RWPE2 (cell line): ENCODE results near the gene FAM107B.

Experiments
- ATAC-seq: fragments of 200-7000 bp; cut with Tn5 transposase; 3 replicates; pipeline ENCODE4 v1.9.1; 2021; ENCODE audit warnings: low read depth
- DNase-seq: peaks from one replicate; pipeline ENCODE4 v3.0.0-alpha.2; 2020; ENCODE audit warnings: low spot score
- H3K27ac ChIP-seq: fragments of 450-650 bp; 2 replicates; pipeline ENCODE4 v1.5.1; 2017; ENCODE audit warnings: mild to moderate bottlenecking; ENCODE audit not compliant: poor library complexity, severe bottlenecking
- H3K27me3 ChIP-seq: fragments of 250-450 bp; sonication (Bioruptor Pico); 2 replicates; pipeline ENCODE4 v1.5.1; 2021; ENCODE audit warnings: mild to moderate bottlenecking, moderate library complexity; ENCODE audit not compliant: insufficient read depth, poor library complexity, severe bottlenecking
- H3K36me3 ChIP-seq: fragments of 250-450 bp; sonication (Bioruptor Pico); 2 replicates; pipeline ENCODE4 v1.5.1; 2020; ENCODE audit warnings: low read depth, mild to moderate bottlenecking, moderate library complexity
- H3K4me1 ChIP-seq: fragments of 250-450 bp; sonication (Bioruptor Pico); 2 replicates; pipeline ENCODE4 v1.5.1; 2021; ENCODE audit warnings: mild to moderate bottlenecking, moderate library complexity; ENCODE audit not compliant: insufficient read depth, poor library complexity, severe bottlenecking
- H3K4me3 ChIP-seq: fragments of 250-450 bp; sonication (Bioruptor Pico); 2 replicates; pipeline ENCODE4 v1.5.1; 2021; ENCODE audit warnings: mild to moderate bottlenecking, moderate library complexity; ENCODE audit not compliant: severe bottlenecking
- H3K9me3 ChIP-seq: fragments of 250-450 bp; sonication (Bioruptor Pico); 2 replicates; pipeline ENCODE4 v1.5.1; 2021; ENCODE audit warnings: mild to moderate bottlenecking, moderate library complexity; ENCODE audit not compliant: severe bottlenecking
- TF ChIP-seq, protein P1 (sequence below): fragments of 450-650 bp; IDR thresholded peaks from one replicate; pipeline ENCODE4 v1.5.1; 2017; ENCODE audit warnings: mild to moderate bottlenecking, moderate library complexity; ENCODE audit not compliant: poor library complexity, severe bottlenecking

Gene FAM107B

DNA sequence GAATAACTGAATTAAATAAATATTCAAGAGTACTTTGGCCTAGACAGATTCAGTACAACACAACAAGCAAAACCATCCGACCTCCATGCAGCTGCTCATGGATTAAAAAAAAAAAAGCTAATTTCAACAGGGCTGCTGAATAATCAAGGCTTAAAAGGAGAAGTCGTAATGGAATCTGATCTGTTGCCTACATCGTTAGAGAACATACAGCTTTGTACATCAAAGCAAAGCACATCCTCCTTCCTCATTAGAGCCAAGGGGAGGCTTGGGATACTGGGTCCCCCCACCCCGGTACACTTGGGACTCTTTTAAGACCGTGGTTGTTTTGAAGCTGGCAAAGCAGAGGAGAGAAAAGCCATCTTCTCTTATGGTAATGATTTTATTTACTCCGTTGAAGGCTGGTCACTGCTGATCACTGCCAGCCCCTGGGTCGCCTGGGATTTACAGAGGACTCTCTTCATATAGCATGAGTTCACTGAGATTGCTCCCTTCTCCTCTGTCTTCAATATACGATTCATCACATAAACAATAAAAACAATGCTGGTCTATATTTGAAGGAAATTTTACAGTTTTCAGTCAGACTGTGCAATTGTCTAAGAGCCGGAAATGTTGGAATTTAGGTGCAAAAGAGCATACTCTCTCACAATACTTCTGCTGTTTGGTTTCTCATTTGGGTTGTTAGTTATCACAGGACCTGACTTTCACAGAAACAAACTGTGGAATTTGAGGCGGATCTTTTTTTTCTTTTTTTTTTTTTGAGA is 148.8 kb downstream of the FAM107B start:
- no peaks in the 10 kb centered on the region for H3K4me1 ChIP-seq
- no peaks in the 10 kb centered on the region for H3K27me3 ChIP-seq
- TF ChIP-seq, protein P1, sequence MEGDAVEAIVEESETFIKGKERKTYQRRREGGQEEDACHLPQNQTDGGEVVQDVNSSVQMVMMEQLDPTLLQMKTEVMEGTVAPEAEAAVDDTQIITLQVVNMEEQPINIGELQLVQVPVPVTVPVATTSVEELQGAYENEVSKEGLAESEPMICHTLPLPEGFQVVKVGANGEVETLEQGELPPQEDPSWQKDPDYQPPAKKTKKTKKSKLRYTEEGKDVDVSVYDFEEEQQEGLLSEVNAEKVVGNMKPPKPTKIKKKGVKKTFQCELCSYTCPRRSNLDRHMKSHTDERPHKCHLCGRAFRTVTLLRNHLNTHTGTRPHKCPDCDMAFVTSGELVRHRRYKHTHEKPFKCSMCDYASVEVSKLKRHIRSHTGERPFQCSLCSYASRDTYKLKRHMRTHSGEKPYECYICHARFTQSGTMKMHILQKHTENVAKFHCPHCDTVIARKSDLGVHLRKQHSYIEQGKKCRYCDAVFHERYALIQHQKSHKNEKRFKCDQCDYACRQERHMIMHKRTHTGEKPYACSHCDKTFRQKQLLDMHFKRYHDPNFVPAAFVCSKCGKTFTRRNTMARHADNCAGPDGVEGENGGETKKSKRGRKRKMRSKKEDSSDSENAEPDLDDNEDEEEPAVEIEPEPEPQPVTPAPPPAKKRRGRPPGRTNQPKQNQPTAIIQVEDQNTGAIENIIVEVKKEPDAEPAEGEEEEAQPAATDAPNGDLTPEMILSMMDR = no peak
- H3K9me3 ChIP-seq = no peaks in the 10 kb centered on the region
- ATAC-seq (no peak), DNase-seq (no peak)
- H3K4me3 ChIP-seq = no peak overlapping the region
- no peaks in the 10 kb centered on the region for H3K36me3 ChIP-seq
- H3K27ac ChIP-seq = no peak overlapping the region

DNA sequence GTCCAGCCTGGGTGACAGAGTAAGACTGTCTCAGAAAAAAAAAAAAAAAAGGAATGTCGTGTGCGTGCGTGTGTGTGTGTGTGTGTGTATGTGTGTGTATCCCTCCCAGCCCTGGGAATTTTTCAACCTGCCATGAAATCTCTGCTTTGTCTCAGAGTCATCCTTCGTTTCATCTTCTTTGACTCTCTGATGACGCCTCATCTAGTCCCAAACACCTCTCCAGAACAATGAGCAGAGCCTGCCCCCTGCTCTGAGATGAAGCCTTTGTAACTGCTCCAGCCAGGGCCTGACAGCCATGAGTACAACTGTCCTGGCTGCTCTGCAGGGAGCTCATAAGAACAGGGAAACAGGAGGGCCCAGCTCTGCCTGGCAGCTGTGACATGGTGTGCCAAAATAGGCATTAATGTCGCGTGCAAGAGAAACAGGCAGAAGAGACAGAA is 149.5 kb downstream of the FAM107B start:
- H3K36me3 ChIP-seq = no peaks in the 10 kb centered on the region
- H3K27ac ChIP-seq = no peak overlapping the region
- no peaks in the 10 kb centered on the region for H3K4me1 ChIP-seq
- no peak overlapping the region for H3K4me3 ChIP-seq
- ATAC-seq = no peak
- no peak for DNase-seq
- TF ChIP-seq, protein P1 = no peak
- no peaks in the 10 kb centered on the region for H3K9me3 ChIP-seq
- no peaks in the 10 kb centered on the region for H3K27me3 ChIP-seq

DNA sequence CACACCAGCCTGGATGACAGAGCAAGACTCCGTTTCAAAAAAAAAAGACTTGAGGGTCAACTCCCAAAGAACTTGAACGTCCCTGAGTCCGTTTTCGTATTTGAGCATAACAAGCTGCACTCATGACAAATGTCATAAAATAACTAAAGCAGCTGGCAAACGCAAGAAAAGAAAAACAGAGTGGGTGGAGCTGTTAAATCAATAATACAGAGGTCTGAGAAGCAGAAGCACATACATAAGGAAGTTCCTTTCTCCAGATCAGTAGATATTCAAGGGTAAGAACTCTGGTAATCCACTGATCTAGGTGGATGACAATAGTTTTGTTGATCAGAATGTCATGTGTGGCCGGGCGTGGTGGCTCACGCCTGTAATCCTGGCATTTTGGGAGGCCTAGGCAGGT is 150.1 kb downstream of the FAM107B start:
- Histone ChIP-seq H3K36me3 (no peaks in the 10 kb centered on the region), H3K9me3 (no peaks in the 10 kb centered on the region), H3K27ac (no peak overlapping the region), H3K27me3 (no peaks in the 10 kb centered on the region), H3K4me3 (no peak overlapping the region), H3K4me1 (no peaks in the 10 kb centered on the region)
- TF ChIP-seq, protein P1 = no peak
- ATAC-seq (no peak), DNase-seq (no peak)

DNA sequence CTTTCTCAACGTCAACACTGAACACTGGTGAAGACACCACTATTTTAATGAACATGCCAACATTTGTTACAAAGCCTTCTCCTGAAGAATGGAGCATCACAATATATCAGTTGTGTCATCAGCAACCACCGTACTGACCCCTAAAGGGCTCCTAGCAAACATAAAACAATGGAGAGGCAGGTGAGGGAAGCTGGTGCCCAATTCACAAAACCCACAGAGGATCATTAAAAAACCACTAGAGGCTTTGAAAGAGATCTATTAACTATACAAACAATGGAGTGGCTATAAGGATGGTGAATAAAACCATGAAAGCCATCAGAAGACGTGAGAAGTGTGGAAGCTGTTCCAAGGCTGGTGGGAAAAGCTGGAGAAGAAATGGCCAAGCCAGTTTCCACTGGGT is 150.8 kb downstream of the FAM107B start:
- no peak for ATAC-seq
- DNase-seq = no peak
- TF ChIP-seq, protein P1 = no peak
- H3K36me3 ChIP-seq = no peaks in the 10 kb centered on the region
- H3K4me1 ChIP-seq = no peaks in the 10 kb centered on the region
- no peak overlapping the region for H3K4me3 ChIP-seq
- H3K9me3 ChIP-seq = no peaks in the 10 kb centered on the region
- no peak overlapping the region for H3K27ac ChIP-seq
- no peaks in the 10 kb centered on the region for H3K27me3 ChIP-seq

DNA sequence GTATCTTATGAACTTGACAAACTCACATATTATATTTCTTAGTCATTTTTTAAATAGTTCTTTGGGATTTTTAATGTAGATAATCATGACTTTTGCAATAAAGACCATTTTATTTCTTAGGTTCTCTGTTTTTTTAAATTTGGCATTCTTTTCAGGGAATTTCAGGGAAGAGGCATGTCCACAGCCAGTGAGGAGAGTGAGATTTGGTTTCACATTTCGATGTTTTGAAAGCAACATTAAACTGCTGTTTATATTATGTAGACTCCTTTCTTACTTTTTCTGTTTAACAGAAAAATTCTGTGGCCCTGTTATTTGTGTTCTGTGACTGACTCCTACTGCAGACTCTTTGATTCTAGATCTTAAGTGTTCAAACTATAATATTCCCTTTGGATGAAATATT is 153.7 kb downstream of the FAM107B start:
- ATAC-seq (no peak), DNase-seq (no peak)
- H3K27ac ChIP-seq = no peak overlapping the region
- TF ChIP-seq, protein P1 = no peak
- H3K27me3 ChIP-seq = no peaks in the 10 kb centered on the region
- H3K9me3 ChIP-seq = no peaks in the 10 kb centered on the region
- peaks cover 10% of the 10 kb centered on the region for H3K4me1 ChIP-seq
- H3K4me3 ChIP-seq = no peak overlapping the region
- H3K36me3 ChIP-seq = no peaks in the 10 kb centered on the region
